CD4-positive, alpha-beta T cell treated with Interleukin-12 subunit alpha and Interleukin-12 subunit beta, for 1 hour (primary cell): ENCODE data around the gene LTB4R2.
"Not testable (repeated sequence)": the region's sequence is repeated elsewhere in the genome, so short reads cannot be mapped to it uniquely, and the experiment has no call there.

ENCODE experiments used
- DNase-seq: peaks from one replicate; pipeline ENCODE4 v3.0.0-alpha.2; 2020

LTB4R2 gene

GRCh38 chr14:24342889-24343288 lies 32.9 kb downstream of the LTB4R2 start:
- DNase-seq = no peak

GRCh38 chr14:24343795-24344660 lies 34.1 kb downstream of the LTB4R2 start:
- DNase-seq = no peak

- DNase-seq = no peak
These were observed 37.2 kb downstream of the LTB4R2 start for GRCh38 chr14:24347134-24347533.

- DNase-seq = no peak
These were observed 38.2 kb downstream of the LTB4R2 start for GRCh38 chr14:24348186-24348585.

- no peak for DNase-seq
These were observed 39.8 kb downstream of the LTB4R2 start for GRCh38 chr14:24349742-24350141.

GRCh38 chr14:24351517-24351916 lies 41.6 kb downstream of the LTB4R2 start:
- DNase-seq = no peak

- DNase-seq = no peak
These were observed 43.9 kb downstream of the LTB4R2 start for GRCh38 chr14:24353559-24354481.

- DNase-seq = not testable (repeated sequence)
These were observed 44.5 kb downstream of the LTB4R2 start for GRCh38 chr14:24354482-24354825.

- no peak for DNase-seq
These were observed 45.1 kb downstream of the LTB4R2 start for GRCh38 chr14:24355009-24355408.

GRCh38 chr14:24356208-24356607 lies 46.3 kb downstream of the LTB4R2 start:
- no peak for DNase-seq

GRCh38 chr14:24360281-24360680 lies 50.3 kb downstream of the LTB4R2 start:
- DNase-seq = no peak

- no peak for DNase-seq
These were observed 51.4 kb downstream of the LTB4R2 start for GRCh38 chr14:24361326-24361725.
